Sigmoid colon (tissue), 7 donors: ENCODE data around the gene NCOA4. TPM values are rescaled to one million over a fixed set of nuclear protein-coding genes. Genes with fewer than 3 reads are reported as not detected.

Source experiments
- DNase-seq: peaks from one replicate; pipeline ENCODE4 v3.0.0-alpha.2; 2019
- H3K27ac ChIP-seq, 4 donors: fragments of 200-600 bp; sonication (generic); one replicate each; pipeline ENCODE4 v1.5.1; 2016 to 2019; ENCODE audit warnings: mild to moderate bottlenecking in 1 of 4
- H3K27me3 ChIP-seq, 3 donors: fragments of 200-600 bp; sonication (generic); one replicate each; pipeline ENCODE4 v1.5.1; 2019; ENCODE audit warnings: mild to moderate bottlenecking in 1 of 3
- H3K36me3 ChIP-seq, 4 donors: fragments of 200-600 bp; sonication (generic); one replicate each; pipeline ENCODE4 v1.5.1; 2016 to 2019
- H3K4me1 ChIP-seq, 4 donors: fragments of 200-600 bp; sonication (generic); one replicate each; pipeline ENCODE4 v1.5.1; 2017 to 2019
- H3K4me3 ChIP-seq, 4 donors: fragments of 200-600 bp; sonication (generic); one replicate each; pipeline ENCODE4 v1.5.1; 2017 to 2019; ENCODE audit warnings: mild to moderate bottlenecking in 2 of 4, moderate library complexity in 1 of 4
- H3K9me3 ChIP-seq, 4 donors: fragments of 200-600 bp in 3 of 4; sonication (generic) in 3 of 4; one replicate each; pipeline versions ENCODE4 v1.5.1 to v1.6.1; 2013 to 2019
- EP300 ChIP-seq, 4 donors: sonication (generic); formaldehyde crosslinking; IDR thresholded peaks; one replicate each; pipeline ENCODE4 v1.6.1; 2017; ENCODE audit warnings: antibody characterized with exemption in 4 of 4
- POLR2A ChIP-seq, 2 donors: fragments of 450-650 bp; IDR thresholded peaks; one replicate each; pipeline ENCODE4 v1.6.1; 2016; ENCODE audit warnings: antibody characterized with exemption in 2 of 2, mild to moderate bottlenecking in 2 of 2, moderate library complexity in 2 of 2
- POLR2AphosphoS5 ChIP-seq, 4 donors: sonication (generic); formaldehyde crosslinking; IDR thresholded peaks; one replicate each; pipeline ENCODE4 v1.6.1; 2017; ENCODE audit warnings: antibody characterized with exemption in 4 of 4
- WGBS, 2 donors: extraction: QIAGEN DNeasy Blood & Tissue Kit; methylation state at CpG; one replicate each; pipeline ENCODE4 v1.1.7; 2013; 5-methylcytosine and 5-hydroxymethylcytosine counted together
- intact Hi-C: fragments of 100-400 bp; cut with DNase I; formaldehyde crosslinking; loops from one replicate; pipeline ENCODE4 v1.15.1; 2023
- polyA plus RNA-seq, 3 donors: library from polyadenylated mRNA; stranded (reverse); fragments of 200-250 nt; gene quantifications; one replicate each; pipeline ENCODE4 v1.2.3, GENCODE V29; 2013
- total RNA-seq, 4 donors: library from RNA; depleted of rRNA; stranded (reverse); fragments of >200 nt; gene quantifications; one replicate each; pipeline ENCODE4 v1.1.0, GENCODE V29; 2016
- TF ChIP-seq, protein P1 (sequence below), 4 experiments: fragments of 450-650 bp in 3 of 4; fragments of 200-600 bp in 1 of 4; IDR thresholded peaks; one replicate each; pipeline ENCODE4 v1.5.1; 2016 to 2019; ENCODE audit warnings: antibody characterized with exemption in 4 of 4, mild to moderate bottlenecking in 3 of 4, moderate library complexity in 2 of 4
- donor health status: healthy with polysubstance abuse.
- donor health status: Bipolar disorder and iron deficiency.
- donor health status: healthy.

Gene NCOA4
- total RNA-seq (100 to 1,000 TPM; 148 to 192 (median 150) TPM), polyA plus RNA-seq (100 to 1,000 TPM in 1 of 3 donors, 10 to 100 TPM in 2; 82.6 to 159 (median 97.3) TPM)

DNA sequence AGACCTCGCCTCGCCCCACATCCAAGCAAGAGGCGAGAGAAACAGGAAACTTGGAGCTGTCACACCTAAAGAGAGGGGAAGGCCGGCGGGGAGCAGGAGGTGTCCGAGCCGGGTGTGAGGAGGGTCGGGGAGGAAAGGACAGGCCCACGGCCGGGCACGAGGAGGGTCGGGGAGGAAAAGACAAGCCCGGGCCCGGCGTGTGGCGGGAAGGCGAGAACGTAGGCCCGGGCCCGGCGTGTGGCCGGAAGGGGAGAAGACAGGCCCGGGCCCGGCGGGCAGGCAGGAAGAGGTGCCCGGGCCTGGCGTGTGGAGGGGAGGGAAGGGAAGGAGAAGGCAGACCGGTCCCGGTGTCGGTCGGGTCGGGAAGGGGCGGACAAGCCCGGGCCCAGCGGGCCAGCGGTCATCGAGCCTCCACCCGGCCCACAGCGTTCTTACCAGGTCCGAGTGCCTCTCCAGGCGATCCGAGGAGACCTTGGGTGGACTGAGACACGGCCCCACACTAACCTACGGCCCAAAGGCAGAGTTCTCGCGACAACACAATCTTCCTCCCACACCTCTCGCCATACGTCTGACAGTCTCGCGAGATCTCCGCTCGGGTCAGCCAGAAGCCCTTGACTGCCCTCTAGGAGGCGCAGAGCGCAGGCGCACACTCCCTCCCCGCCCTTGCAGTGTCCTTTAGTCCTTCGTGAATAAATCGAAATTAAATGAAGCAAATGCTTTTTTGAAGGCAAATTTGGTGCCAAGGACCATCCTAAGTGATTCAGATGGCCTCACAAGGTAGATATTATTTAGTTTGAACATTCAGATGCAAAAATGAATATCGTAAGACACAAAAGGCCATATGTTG, at the start of gene NCOA4:
Gene NCOA4, minus strand, starts transcription at position 533 of the 847 bp plus-strand sequence. CDS start 13,943 bp downstream, outside the sequence.
- Histone ChIP-seq H3K27ac (peak within 1 kb of the TSS; percentile 83 to 93 (median 91)), H3K4me1 (peaks cover 0 to 46% (median 44%) of the 10 kb centered on the region in 4 donors), H3K9me3 (no peaks in the 10 kb centered on the region), H3K36me3 (no peaks in the 10 kb centered on the region), H3K27me3 (no peaks in the 10 kb centered on the region), H3K4me3 (peak within 1 kb of the TSS; percentile 49 to 87 (median 74))
- 1 to 2% methylated on average over 59 of the region's 59 CpGs for WGBS, 2 donors
- TF ChIP-seq POLR2A (IDR thresholded peaks at IDR 0.05) (peak; percentile 33 to 68), EP300 (IDR thresholded peaks at IDR 0.05) (no peak), POLR2AphosphoS5 (IDR thresholded peaks at IDR 0.05) (peak; percentile 52 to 92 (median 85))
- TF ChIP-seq, protein P1, sequence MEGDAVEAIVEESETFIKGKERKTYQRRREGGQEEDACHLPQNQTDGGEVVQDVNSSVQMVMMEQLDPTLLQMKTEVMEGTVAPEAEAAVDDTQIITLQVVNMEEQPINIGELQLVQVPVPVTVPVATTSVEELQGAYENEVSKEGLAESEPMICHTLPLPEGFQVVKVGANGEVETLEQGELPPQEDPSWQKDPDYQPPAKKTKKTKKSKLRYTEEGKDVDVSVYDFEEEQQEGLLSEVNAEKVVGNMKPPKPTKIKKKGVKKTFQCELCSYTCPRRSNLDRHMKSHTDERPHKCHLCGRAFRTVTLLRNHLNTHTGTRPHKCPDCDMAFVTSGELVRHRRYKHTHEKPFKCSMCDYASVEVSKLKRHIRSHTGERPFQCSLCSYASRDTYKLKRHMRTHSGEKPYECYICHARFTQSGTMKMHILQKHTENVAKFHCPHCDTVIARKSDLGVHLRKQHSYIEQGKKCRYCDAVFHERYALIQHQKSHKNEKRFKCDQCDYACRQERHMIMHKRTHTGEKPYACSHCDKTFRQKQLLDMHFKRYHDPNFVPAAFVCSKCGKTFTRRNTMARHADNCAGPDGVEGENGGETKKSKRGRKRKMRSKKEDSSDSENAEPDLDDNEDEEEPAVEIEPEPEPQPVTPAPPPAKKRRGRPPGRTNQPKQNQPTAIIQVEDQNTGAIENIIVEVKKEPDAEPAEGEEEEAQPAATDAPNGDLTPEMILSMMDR (IDR thresholded peaks at IDR 0.05) = peak; percentile 33 to 79 (median 64)
- intact Hi-C loops = loop anchor here (5.0 kb wide), 1 partner anchor 72 kb away; no protein-coding TSS in a partner anchor
- peak; percentile 99 for DNase-seq

DNA sequence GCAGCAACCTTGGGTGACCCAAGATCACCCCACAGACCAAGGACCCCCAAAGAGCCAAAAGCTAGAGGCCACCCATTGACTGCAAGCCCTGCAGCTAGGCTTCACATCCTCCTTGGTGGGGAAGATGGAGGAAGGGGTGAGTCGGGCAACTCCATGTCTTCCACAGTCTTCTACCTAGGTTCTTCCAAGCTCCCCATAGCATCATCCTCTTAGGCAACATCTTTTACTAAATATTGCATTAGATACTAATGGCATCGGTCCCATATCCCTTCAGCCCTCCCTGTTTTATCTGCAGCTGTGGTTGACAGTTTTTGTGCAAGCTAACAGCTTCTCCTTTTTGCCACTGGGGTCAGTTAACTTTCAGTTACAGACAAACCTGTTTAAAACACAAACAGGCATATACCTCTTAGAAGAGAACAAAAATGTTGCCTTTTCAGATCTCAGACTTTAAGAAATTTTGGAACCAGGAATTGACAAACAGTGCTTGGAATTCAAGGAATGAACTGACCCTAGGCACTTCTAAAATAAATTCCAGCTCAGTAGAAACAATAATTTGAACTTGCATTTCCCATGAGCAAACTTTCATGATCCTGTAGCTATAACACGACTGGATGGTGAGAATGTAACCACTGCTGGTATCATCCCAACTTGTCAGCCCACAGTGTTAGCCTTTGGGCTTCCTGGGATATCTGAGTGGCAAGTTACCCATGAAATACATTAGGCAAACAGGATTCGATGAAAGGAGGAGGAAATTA, 49.6 kb upstream of the NCOA4 start:
- TF ChIP-seq, protein P1 (IDR thresholded peaks at IDR 0.05) = no peak
- TF ChIP-seq POLR2A (IDR thresholded peaks at IDR 0.05) = no peak
- H3K36me3 ChIP-seq = no peaks in the 10 kb centered on the region
- DNase-seq = no peak
- H3K9me3 ChIP-seq = no peaks in the 10 kb centered on the region
- WGBS, 2 donors = 56 to 67% methylated on average over 4 of the region's 4 CpGs
- H3K4me3 ChIP-seq = no peak overlapping the region
- no peak overlapping the region for H3K27ac ChIP-seq
- intact Hi-C loops = no loop called here
- no peaks in the 10 kb centered on the region for H3K27me3 ChIP-seq
- H3K4me1 ChIP-seq = no peaks in the 10 kb centered on the region

DNA sequence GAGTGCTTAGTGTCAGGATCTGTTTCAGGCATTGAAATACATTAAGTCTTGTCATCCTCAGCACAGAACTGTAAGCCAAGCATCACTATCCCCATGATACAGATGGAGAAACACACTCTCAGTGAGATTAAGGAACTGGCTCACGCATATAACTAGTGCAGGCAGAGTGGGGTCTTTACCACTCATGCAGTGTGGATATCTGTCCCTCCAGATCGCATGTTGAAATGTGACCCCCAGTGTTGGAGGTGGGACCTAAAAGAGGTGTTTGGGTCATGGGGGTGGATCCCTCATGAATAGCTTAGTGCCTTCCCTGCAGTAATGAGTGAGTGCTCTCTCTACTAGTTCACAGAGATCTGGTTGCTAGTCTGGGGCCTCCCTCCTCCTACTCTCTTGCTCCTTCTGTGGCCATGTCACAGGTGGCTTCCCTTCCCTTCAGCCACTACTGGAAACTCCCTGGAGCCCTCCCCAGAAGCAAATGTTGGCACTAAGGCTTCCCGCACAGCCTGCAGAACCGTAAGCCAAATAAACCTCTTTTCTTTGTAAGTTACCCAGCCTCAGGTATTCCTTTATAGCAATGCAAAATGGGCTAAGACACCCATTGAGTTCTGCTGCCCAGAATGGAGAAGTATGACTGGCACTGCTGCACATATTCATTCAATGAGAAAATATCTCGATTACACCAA, 47.4 kb upstream of the NCOA4 start:
- intact Hi-C loops = no loop called here
- Histone ChIP-seq H3K4me1 (no peaks in the 10 kb centered on the region), H3K4me3 (no peak overlapping the region), H3K27ac (no peak overlapping the region), H3K27me3 (no peaks in the 10 kb centered on the region), H3K36me3 (no peaks in the 10 kb centered on the region), H3K9me3 (no peaks in the 10 kb centered on the region)
- WGBS, 2 donors = 74 to 86% methylated on average over 5 of the region's 5 CpGs
- TF ChIP-seq, protein P1 (IDR thresholded peaks at IDR 0.05) = no peak
- no peak for TF ChIP-seq POLR2A (IDR thresholded peaks at IDR 0.05)
- no peak for TF ChIP-seq EP300 (IDR thresholded peaks at IDR 0.05)
- TF ChIP-seq POLR2AphosphoS5 (IDR thresholded peaks at IDR 0.05) = no peak
- DNase-seq = no peak

DNA sequence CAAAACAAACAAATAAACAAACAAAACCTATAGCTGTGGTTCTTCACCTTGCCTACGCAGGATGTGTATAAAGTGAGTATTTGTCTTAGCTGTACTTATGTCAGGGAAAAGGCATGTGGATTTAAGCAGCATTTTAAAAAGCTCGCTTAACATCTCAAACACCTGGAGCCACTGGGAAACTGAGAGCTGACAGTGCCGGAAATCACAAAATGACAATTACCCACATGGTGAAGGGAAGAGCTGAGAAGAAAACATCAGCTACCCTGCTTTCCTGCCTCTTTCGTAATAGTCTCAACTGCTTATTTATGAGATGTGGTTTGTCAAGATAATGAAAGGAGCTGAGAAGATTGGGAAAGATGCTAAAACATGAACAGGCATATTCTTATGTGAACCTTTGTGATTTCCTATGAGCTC, 46.7 kb upstream of the NCOA4 start:
- Histone ChIP-seq H3K27ac (no peak overlapping the region), H3K36me3 (no peaks in the 10 kb centered on the region), H3K9me3 (no peaks in the 10 kb centered on the region), H3K27me3 (no peaks in the 10 kb centered on the region), H3K4me1 (no peaks in the 10 kb centered on the region), H3K4me3 (no peak overlapping the region)
- intact Hi-C loops = no loop called here
- WGBS, 2 donors = 57 to 81% methylated on average over 4 of the region's 4 CpGs
- DNase-seq = no peak
- TF ChIP-seq EP300 (IDR thresholded peaks at IDR 0.05) (no peak), POLR2A (IDR thresholded peaks at IDR 0.05) (no peak), POLR2AphosphoS5 (IDR thresholded peaks at IDR 0.05) (no peak)
- TF ChIP-seq, protein P1 (IDR thresholded peaks at IDR 0.05) = no peak
